ENCODE results near the gene TMEM238L. TPM values are rescaled to one million over a fixed set of nuclear protein-coding genes. Genes with fewer than 3 reads are reported as not detected.

Gene TMEM238L
- total and polyA plus RNA-seq, 2 of the 8 experiments (the other 6 are each of a cell fraction or from before 2014, with no cell fraction given): not detected

GRCh38 chr17:10773391-10773790 is 30.5 kb downstream of the TMEM238L start:
- no peak for FAIRE-seq
- 98% methylated on average over 2 of the region's 2 CpGs; no CpG with 5 or more reads in 1 of the 2 experiments for WGBS, 2 experiments (ENCODE audit: extremely low coverage in 1 of 2, insufficient coverage in 1 of 2, insufficient read length in 1 of 2, insufficient replicate concordance in 2 of 2, low coverage in 1 of 2, low lambda C conversion rate in 2 of 2, missing lambda C conversion rate in 1 of 2)
- H3K27me3 ChIP-seq (replicated peaks in 1 of 4; ENCODE audit: control insufficient read depth in 3 of 4, extremely low read depth in 1 of 4, insufficient read depth in 3 of 4, low read length in 3 of 4): no peaks in the 10 kb centered on the region
- no peak overlapping the region for H3K18ac ChIP-seq (ENCODE audit: extremely low read depth, low read length)
- H2BK12ac ChIP-seq (ENCODE audit: low read depth, low read length): no peak overlapping the region
- H3K9me3 ChIP-seq (ENCODE audit: insufficient read depth in 2 of 2, low read depth in 1 of 2, low read length in 1 of 2): no peaks in the 10 kb centered on the region
- no peak overlapping the region for H2AK5ac ChIP-seq (ENCODE audit: low read depth, low read length)
- H4K91ac ChIP-seq (replicated peaks; ENCODE audit: insufficient read length, low read length): no peak overlapping the region
- H3K4me3 ChIP-seq (ENCODE audit: extremely low read depth in 1 of 4, insufficient read depth in 2 of 4, low read depth in 3 of 4, low read length in 4 of 4): no peak overlapping the region
- no peak overlapping the region for H3K56ac ChIP-seq (replicated peaks; ENCODE audit: insufficient read length, low read depth, low read length)
- H3K4ac ChIP-seq (replicated peaks; ENCODE audit: insufficient read length, low read depth, low read length): no peak overlapping the region
- DNase-seq (ENCODE audit: low read depth in 1 of 2, low spot score in 2 of 2): no peak
- no peak overlapping the region for H2BK120ac ChIP-seq (replicated peaks; ENCODE audit: low read depth, low read length)
- no peaks in the 10 kb centered on the region; the same call in 1 of the 2 replicates for H3K23me2 ChIP-seq (ENCODE audit: low read depth, low read length)
- no peak overlapping the region for H2BK20ac ChIP-seq (ENCODE audit: low read length)
- H4K8ac ChIP-seq (ENCODE audit: extremely low read depth, insufficient read depth, low read length): no peak overlapping the region
- no peak overlapping the region for H2AFZ ChIP-seq (ENCODE audit: low read length)
- no peak overlapping the region for H4K5ac ChIP-seq (ENCODE audit: insufficient read length, low read depth, low read length)
- no peak overlapping the region for H3K4me2 ChIP-seq (ENCODE audit: insufficient read depth in 1 of 2, low read depth in 2 of 2, low read length in 2 of 2)
- ChIA-PET POLR2A (ENCODE audit: partially characterized antibody) (interaction anchor here (1.3 to 2.4 kb wide), 4 partner anchors 8 to 19 kb away, joined by 3 to 10 read pairs (median 4); no protein-coding TSS in a partner anchor), CTCF (ENCODE audit: partially characterized antibody) (interaction anchor here (0.8 to 6.1 kb wide), 26 partner anchors 9 to 104 kb away, joined by 3 to 57 read pairs (median 8); no protein-coding TSS in a partner anchor)
- H3K27ac ChIP-seq (ENCODE audit: low read depth, low read length): no peak overlapping the region
- H3K36me3 ChIP-seq (ENCODE audit: control insufficient read depth in 2 of 4, insufficient read depth in 4 of 4, low read length in 3 of 4): no peaks in the 10 kb centered on the region; a peak in 3 of 8 replicates
- no peak overlapping the region for H3K9ac ChIP-seq (replicated peaks in 1 of 4; ENCODE audit: extremely low read depth in 1 of 4, low read depth in 3 of 4, low read length in 3 of 4)
- no peak overlapping the region for H2BK15ac ChIP-seq (ENCODE audit: low read length)
- no peak overlapping the region for H3K14ac ChIP-seq (ENCODE audit: insufficient read length)
- H3K4me1 ChIP-seq (replicated peaks in 1 of 4; ENCODE audit: control insufficient read depth in 3 of 4, insufficient read depth in 4 of 4, low read length in 3 of 4): no peaks in the 10 kb centered on the region; a peak in 1 of 7 replicates
- H3K79me2 ChIP-seq (ENCODE audit: control insufficient read depth in 1 of 2, insufficient read depth in 2 of 2, low read length in 2 of 2): no peaks in the 10 kb centered on the region
- no peak overlapping the region for H3K23ac ChIP-seq (ENCODE audit: insufficient read length)
- H4K20me1 ChIP-seq (replicated peaks in 1 of 2; ENCODE audit: control insufficient read depth in 1 of 2, insufficient read depth in 2 of 2, low read length in 2 of 2): no peaks in the 10 kb centered on the region
- H2BK5ac ChIP-seq (ENCODE audit: low read depth, low read length): no peak overlapping the region
- no peaks in the 10 kb centered on the region for H3K79me1 ChIP-seq (ENCODE audit: low read depth, low read length)
- TF ChIP-seq, protein P1, sequence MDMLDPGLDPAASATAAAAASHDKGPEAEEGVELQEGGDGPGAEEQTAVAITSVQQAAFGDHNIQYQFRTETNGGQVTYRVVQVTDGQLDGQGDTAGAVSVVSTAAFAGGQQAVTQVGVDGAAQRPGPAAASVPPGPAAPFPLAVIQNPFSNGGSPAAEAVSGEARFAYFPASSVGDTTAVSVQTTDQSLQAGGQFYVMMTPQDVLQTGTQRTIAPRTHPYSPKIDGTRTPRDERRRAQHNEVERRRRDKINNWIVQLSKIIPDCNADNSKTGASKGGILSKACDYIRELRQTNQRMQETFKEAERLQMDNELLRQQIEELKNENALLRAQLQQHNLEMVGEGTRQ (IDR thresholded peaks at IDR 0.05; ENCODE audit: low read length): no peak
- TF ChIP-seq SP4 (IDR thresholded peaks at IDR 0.05; ENCODE audit: low read length): no peak
- TF ChIP-seq CTCF (IDR thresholded peaks at IDR 0.05; ENCODE audit: control extremely low read depth in 1 of 3, insufficient read depth in 1 of 3, low read depth in 1 of 3, low read length in 3 of 3): no peak
- no peak for TF ChIP-seq SIX5 (IDR thresholded peaks at IDR 0.05; ENCODE audit: low read depth, low read length)
- TF ChIP-seq, protein P2, sequence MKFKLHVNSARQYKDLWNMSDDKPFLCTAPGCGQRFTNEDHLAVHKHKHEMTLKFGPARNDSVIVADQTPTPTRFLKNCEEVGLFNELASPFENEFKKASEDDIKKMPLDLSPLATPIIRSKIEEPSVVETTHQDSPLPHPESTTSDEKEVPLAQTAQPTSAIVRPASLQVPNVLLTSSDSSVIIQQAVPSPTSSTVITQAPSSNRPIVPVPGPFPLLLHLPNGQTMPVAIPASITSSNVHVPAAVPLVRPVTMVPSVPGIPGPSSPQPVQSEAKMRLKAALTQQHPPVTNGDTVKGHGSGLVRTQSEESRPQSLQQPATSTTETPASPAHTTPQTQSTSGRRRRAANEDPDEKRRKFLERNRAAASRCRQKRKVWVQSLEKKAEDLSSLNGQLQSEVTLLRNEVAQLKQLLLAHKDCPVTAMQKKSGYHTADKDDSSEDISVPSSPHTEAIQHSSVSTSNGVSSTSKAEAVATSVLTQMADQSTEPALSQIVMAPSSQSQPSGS (IDR thresholded peaks at IDR 0.05; ENCODE audit: low read length): no peak
- TF ChIP-seq SAP30 (IDR thresholded peaks at IDR 0.05; ENCODE audit: insufficient read depth, insufficient replicate concordance, low read length): no peak
- TF ChIP-seq SRF (IDR thresholded peaks at IDR 0.05; ENCODE audit: low read depth, low read length): no peak
- TF ChIP-seq TEAD4 (IDR thresholded peaks at IDR 0.05; ENCODE audit: low read depth, low read length): no peak
- no peak for TF ChIP-seq JUND (IDR thresholded peaks at IDR 0.05; ENCODE audit: low read length)
